Vagina (tissue), 2 donors: ENCODE measurements around the gene RBM46. TPM values are rescaled to one million over a fixed set of nuclear protein-coding genes. Genes with fewer than 3 reads are reported as not detected.

ENCODE experiments used
- DNase-seq, 2 donors: peaks; one replicate each; pipeline ENCODE4 v3.0.0-alpha.2; 2017; ENCODE audit errors: extremely low spot score in 2 of 2
- H3K27ac ChIP-seq: fragments of 200-600 bp; sonication (generic); one replicate; pipeline ENCODE4 v1.5.1; 2019
- H3K27me3 ChIP-seq: fragments of 200-600 bp; sonication (generic); one replicate; pipeline ENCODE4 v1.5.1; 2019
- H3K36me3 ChIP-seq, 2 donors: fragments of 200-600 bp; sonication (generic); one replicate each; pipeline ENCODE4 v1.5.1; 2017 to 2019
- H3K4me1 ChIP-seq: fragments of 200-600 bp; sonication (generic); one replicate; pipeline ENCODE4 v1.5.1; 2019
- H3K4me3 ChIP-seq, 2 donors: fragments of 200-600 bp; sonication (generic); 1 replicate in 1 of 2; 2 replicates in 1 of 2; pipeline ENCODE4 v1.5.1; 2016 to 2019
- H3K9me3 ChIP-seq: fragments of 200-600 bp; sonication (generic); one replicate; pipeline ENCODE4 v1.5.1; 2019
- POLR2A ChIP-seq, 2 donors: fragments of 450-650 bp; IDR thresholded peaks; one replicate each; pipeline ENCODE4 v1.6.1; 2017; ENCODE audit warnings: antibody characterized with exemption in 2 of 2, mild to moderate bottlenecking in 2 of 2, moderate library complexity in 2 of 2
- POLR2AphosphoS5 ChIP-seq, 2 donors: sonication (generic); formaldehyde crosslinking; IDR thresholded peaks; one replicate each; pipeline ENCODE4 v1.9.0; 2017; ENCODE audit warnings: antibody characterized with exemption in 2 of 2, mild to moderate bottlenecking in 2 of 2, low read depth in 1 of 2; ENCODE audit not compliant: insufficient read depth in 1 of 2
- intact Hi-C: fragments of 100-400 bp; cut with DNase I; formaldehyde crosslinking; loops from one replicate; pipeline ENCODE4 v1.15.1; 2023
- total RNA-seq: library from RNA; depleted of rRNA; stranded (reverse); fragments of >200 nt; gene quantifications from one replicate; pipeline ENCODE4 v1.2.3, GENCODE V29; 2016
- TF ChIP-seq, protein P1 (sequence below), 3 experiments: fragments of 450-650 bp in 2 of 3; fragments of 200-600 bp in 1 of 3; sonication (generic) in 1 of 3; IDR thresholded peaks; one replicate each; pipeline ENCODE4 v1.5.1; 2017 to 2019; ENCODE audit warnings: antibody characterized with exemption in 3 of 3, mild to moderate bottlenecking in 2 of 3, moderate library complexity in 2 of 3

The RBM46 gene
- total RNA-seq, 1 donor from 2014 or later, result not detected

GRCh38 chr4:154738426-154738825 is 42.6 kb upstream of the RBM46 start:
- intact Hi-C loops, result no loop called here
- no peak for DNase-seq
- Histone ChIP-seq H3K27me3 (no peaks in the 10 kb centered on the region), H3K36me3 (no peaks in the 10 kb centered on the region), H3K9me3 (no peaks in the 10 kb centered on the region), H3K4me1 (peaks cover 19% of the 10 kb centered on the region), H3K4me3 (no peak overlapping the region), H3K27ac (no peak overlapping the region)
- TF ChIP-seq POLR2AphosphoS5 (IDR thresholded peaks at IDR 0.05; ENCODE audit: insufficient read depth in 1 of 2, low read depth in 1 of 2) (no peak), POLR2A (IDR thresholded peaks at IDR 0.05) (no peak)
- TF ChIP-seq, protein P1, sequence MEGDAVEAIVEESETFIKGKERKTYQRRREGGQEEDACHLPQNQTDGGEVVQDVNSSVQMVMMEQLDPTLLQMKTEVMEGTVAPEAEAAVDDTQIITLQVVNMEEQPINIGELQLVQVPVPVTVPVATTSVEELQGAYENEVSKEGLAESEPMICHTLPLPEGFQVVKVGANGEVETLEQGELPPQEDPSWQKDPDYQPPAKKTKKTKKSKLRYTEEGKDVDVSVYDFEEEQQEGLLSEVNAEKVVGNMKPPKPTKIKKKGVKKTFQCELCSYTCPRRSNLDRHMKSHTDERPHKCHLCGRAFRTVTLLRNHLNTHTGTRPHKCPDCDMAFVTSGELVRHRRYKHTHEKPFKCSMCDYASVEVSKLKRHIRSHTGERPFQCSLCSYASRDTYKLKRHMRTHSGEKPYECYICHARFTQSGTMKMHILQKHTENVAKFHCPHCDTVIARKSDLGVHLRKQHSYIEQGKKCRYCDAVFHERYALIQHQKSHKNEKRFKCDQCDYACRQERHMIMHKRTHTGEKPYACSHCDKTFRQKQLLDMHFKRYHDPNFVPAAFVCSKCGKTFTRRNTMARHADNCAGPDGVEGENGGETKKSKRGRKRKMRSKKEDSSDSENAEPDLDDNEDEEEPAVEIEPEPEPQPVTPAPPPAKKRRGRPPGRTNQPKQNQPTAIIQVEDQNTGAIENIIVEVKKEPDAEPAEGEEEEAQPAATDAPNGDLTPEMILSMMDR (IDR thresholded peaks at IDR 0.05), result no peak

GRCh38 chr4:154739111-154739510 is 42.0 kb upstream of the RBM46 start:
- H3K27ac ChIP-seq, result no peak overlapping the region
- H3K4me1 ChIP-seq, result peaks cover 26% of the 10 kb centered on the region
- no peaks in the 10 kb centered on the region for H3K27me3 ChIP-seq
- H3K36me3 ChIP-seq, result no peaks in the 10 kb centered on the region
- intact Hi-C loops, result no loop called here
- DNase-seq, result no peak
- no peak overlapping the region for H3K4me3 ChIP-seq
- no peaks in the 10 kb centered on the region for H3K9me3 ChIP-seq
- TF ChIP-seq, protein P1 (IDR thresholded peaks at IDR 0.05), result no peak
- TF ChIP-seq POLR2A (IDR thresholded peaks at IDR 0.05) (no peak), POLR2AphosphoS5 (IDR thresholded peaks at IDR 0.05; ENCODE audit: insufficient read depth in 1 of 2, low read depth in 1 of 2) (no peak)

DNA sequence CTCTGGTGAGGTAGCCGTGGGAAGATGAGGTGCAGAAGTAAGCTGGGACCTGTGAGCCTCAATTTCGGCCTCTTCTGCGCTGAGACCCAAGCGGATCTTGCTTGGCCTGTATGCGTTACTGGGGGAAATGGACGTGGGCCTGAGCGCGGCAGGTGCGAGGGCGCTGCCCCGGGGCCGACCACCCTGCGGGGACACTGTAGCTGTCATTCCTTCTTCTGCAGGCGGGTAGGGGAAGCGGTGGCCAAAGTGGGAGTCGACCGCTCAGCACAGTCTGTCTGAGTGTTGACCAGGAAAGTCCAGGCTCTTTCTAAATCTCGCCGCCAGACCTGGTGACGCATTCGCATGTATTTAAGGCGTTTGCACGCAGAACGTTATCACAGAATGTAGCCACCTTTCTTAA is 40.6 kb upstream of the RBM46 start:
- TF ChIP-seq, protein P1 (IDR thresholded peaks at IDR 0.05), result no peak
- TF ChIP-seq POLR2A (IDR thresholded peaks at IDR 0.05) (no peak), POLR2AphosphoS5 (IDR thresholded peaks at IDR 0.05; ENCODE audit: insufficient read depth in 1 of 2, low read depth in 1 of 2) (no peak)
- Histone ChIP-seq H3K27ac (no peak overlapping the region), H3K4me1 (peaks cover 30% of the 10 kb centered on the region), H3K4me3 (no peak overlapping the region), H3K27me3 (no peaks in the 10 kb centered on the region), H3K9me3 (no peaks in the 10 kb centered on the region), H3K36me3 (no peaks in the 10 kb centered on the region)
- intact Hi-C loops, result no loop called here
- DNase-seq, result no peak

GRCh38 chr4:154741131-154741665 is 39.9 kb upstream of the RBM46 start:
- Histone ChIP-seq H3K4me3 (no peak overlapping the region), H3K4me1 (peaks cover 30% of the 10 kb centered on the region)
- no peak for DNase-seq

More at GRCh38 chr4:154741131-154741665, 39.9 kb upstream of the RBM46 start:
- Histone ChIP-seq H3K27me3 (no peaks in the 10 kb centered on the region), H3K27ac (no peak overlapping the region), H3K36me3 (no peaks in the 10 kb centered on the region), H3K9me3 (no peaks in the 10 kb centered on the region)
- TF ChIP-seq, protein P1 (IDR thresholded peaks at IDR 0.05), result no peak
- TF ChIP-seq POLR2AphosphoS5 (IDR thresholded peaks at IDR 0.05; ENCODE audit: insufficient read depth in 1 of 2, low read depth in 1 of 2) (no peak), POLR2A (IDR thresholded peaks at IDR 0.05) (no peak)
- intact Hi-C loops, result no loop called here
